ENCODE measurements around the gene WNT7A.

GRCh38 chr3:13852638-13853009, 27.2 kb downstream of the WNT7A start:
- TF ChIP-seq YY1 (IDR thresholded peaks at IDR 0.05; ENCODE audit: insufficient read depth, insufficient read length) (no peak), ZNF274 (IDR thresholded peaks at IDR 0.05; ENCODE audit: low read depth, low read length) (no peak), SUZ12 (IDR thresholded peaks at IDR 0.05; ENCODE audit: extremely low read depth, insufficient read depth, insufficient read length) (no peak)

Measured in NT2/D1 (cell line).